ENCODE measurements around the gene USP19.

The USP19 gene

DNA sequence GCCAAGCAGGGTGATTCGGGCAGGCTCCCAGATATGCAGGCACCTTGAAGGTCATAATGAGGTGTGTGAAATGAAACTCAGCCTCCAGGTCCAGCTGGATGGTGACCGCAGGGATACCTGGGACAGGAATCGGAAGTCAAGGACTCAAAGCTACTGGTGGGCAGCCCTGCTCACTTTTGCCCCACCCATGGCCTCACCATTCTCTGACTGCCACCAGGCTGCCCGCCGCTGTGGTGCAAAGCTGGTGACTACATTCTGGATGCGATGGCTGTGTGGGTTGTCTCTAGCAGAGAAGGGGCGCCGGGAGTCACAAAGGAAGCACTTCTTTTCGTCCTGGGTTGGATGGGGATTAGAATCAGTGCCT, 11.4 kb upstream of the USP19 start:
- peak overlapping the region; percentile 82; the same call in 1 of the 2 replicates for H3K27ac ChIP-seq

GRCh38 chr3:49131576-49131975, 11.0 kb upstream of the USP19 start:
- TF ChIP-seq, protein P1, sequence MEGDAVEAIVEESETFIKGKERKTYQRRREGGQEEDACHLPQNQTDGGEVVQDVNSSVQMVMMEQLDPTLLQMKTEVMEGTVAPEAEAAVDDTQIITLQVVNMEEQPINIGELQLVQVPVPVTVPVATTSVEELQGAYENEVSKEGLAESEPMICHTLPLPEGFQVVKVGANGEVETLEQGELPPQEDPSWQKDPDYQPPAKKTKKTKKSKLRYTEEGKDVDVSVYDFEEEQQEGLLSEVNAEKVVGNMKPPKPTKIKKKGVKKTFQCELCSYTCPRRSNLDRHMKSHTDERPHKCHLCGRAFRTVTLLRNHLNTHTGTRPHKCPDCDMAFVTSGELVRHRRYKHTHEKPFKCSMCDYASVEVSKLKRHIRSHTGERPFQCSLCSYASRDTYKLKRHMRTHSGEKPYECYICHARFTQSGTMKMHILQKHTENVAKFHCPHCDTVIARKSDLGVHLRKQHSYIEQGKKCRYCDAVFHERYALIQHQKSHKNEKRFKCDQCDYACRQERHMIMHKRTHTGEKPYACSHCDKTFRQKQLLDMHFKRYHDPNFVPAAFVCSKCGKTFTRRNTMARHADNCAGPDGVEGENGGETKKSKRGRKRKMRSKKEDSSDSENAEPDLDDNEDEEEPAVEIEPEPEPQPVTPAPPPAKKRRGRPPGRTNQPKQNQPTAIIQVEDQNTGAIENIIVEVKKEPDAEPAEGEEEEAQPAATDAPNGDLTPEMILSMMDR (conservative IDR thresholded peaks at IDR 0.05): no peak
- peak overlapping the region; percentile 82; the same call in 1 of the 2 replicates for H3K27ac ChIP-seq

More for the DNA sequence above, 11.4 kb upstream of the USP19 start:
- TF ChIP-seq, protein P1 (conservative IDR thresholded peaks at IDR 0.05): no peak

DNA sequence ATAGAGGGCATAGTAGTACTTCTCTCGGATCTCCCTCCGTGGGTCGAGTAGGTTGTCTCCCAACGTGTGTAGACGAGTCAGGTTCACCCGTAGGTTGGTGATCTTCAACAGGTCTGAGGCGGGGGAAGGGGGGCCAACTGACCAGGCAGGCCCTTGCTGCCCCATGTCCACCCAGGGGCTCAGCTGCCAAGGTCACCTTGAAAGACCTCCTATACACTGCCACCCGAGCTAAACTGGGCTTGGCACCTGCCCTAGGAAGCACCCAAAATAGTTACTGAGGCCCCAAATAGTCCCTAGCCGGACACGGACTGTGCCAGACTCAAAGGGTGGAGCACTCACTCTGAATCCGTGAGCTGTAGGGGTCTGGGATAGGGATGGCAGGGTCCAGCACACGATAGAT, 10.4 kb upstream of the USP19 start:
- TF ChIP-seq, protein P1 (conservative IDR thresholded peaks at IDR 0.05): no peak
- H3K27ac ChIP-seq: no peak overlapping the region; the same call in 1 of the 2 replicates

DNA sequence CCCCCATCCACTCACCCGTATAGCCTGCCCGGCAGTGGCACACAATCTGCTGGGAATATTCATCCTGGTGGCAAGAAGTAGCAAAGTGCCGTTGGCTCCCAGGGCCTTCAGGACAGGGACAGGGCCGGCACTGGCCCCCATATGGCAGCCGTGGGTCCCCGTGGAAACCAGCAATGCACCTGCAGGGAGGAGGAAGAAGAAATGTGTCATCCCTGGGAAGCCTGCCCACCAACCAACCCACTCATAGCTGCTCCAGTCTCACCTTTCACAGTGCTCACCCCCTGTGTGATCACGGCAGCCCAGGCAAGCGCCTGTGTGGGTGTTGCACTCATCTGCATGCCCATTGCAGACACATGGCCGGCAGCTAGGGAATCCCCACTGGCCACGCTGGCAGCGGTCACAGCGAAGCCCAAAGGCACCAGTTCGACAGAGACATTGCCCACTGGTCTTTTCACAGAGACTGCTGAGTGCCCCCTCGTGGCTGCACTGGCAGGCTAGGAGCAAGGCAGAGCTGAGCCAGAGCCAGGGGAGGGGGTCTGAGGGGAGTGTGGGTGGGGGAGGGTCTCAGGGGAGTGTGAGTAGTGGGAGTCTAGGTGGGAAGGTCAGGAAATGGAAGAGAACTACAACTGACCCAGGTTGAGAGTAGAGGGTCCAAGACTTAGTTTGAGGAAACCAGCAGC, 4.5 kb upstream of the USP19 start:
- H3K27ac ChIP-seq: no peak overlapping the region
- TF ChIP-seq, protein P1 (conservative IDR thresholded peaks at IDR 0.05): 0 out of 2 replicates have a peak, but pooled peaks have one; percentile 27

DNA sequence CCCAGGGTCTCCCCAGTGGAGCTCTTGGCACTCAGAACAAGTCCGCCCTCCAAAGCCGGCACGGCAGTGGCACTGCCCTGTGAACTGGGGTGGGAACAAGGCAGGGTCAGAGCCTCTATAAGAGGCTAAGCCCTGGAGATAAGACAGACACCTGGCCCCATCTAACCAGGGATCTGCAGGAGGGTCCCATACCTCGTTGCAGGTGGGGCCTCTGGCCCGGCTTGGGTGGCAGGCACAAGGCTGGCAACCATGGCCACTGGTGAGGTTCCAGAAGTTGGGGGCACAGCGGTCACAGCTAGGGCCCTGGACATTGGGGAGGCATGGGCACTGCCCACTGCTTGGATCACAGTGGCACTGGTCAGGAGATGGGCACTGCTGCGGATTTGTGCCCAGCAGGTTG, 3.6 kb upstream of the USP19 start:
- no peak overlapping the region for H3K27ac ChIP-seq
- TF ChIP-seq, protein P1 (conservative IDR thresholded peaks at IDR 0.05): no peak

- TF ChIP-seq, protein P1 (conservative IDR thresholded peaks at IDR 0.05): no peak
- no peak overlapping the region for H3K27ac ChIP-seq
Measured at GRCh38 chr3:49123687-49124086, 3.1 kb upstream of the USP19 start.

GRCh38 chr3:49122886-49123545, 2.4 kb upstream of the USP19 start:
- TF ChIP-seq, protein P1 (conservative IDR thresholded peaks at IDR 0.05): no peak
- H3K27ac ChIP-seq: no peak overlapping the region
